Fibroblast of mammary gland (primary cell): ENCODE data around the gene ZNF385D.

ENCODE experiments used
- DNase-seq: peaks from one replicate; pipeline ENCODE4 v3.0.0-alpha.2; 2010; ENCODE audit warnings: low read depth
- H3K4me3 ChIP-seq: 2 replicates; pipeline ENCODE4 v1.5.1; 2011; ENCODE audit warnings: low read depth, mild to moderate bottlenecking, low read length, moderate library complexity; ENCODE audit not compliant: control insufficient read depth
- CTCF ChIP-seq: conservative IDR thresholded peaks from 2 replicates; pipeline ENCODE4 v1.5.1; 2011; ENCODE audit warnings: low read depth, low read length, inconsistent platforms; ENCODE audit not compliant: control insufficient read depth, insufficient read depth

The ZNF385D gene

GRCh38 chr3:21421096-21421495, 329.9 kb downstream of the ZNF385D start:
- TF ChIP-seq CTCF, result no peak
- H3K4me3 ChIP-seq, result no peak overlapping the region
- no peak for DNase-seq

GRCh38 chr3:21417991-21418390, 333.0 kb downstream of the ZNF385D start:
- no peak overlapping the region for H3K4me3 ChIP-seq
- no peak for TF ChIP-seq CTCF
- peak; percentile 43 for DNase-seq

GRCh38 chr3:21414506-21414905, 336.5 kb downstream of the ZNF385D start:
- no peak overlapping the region for H3K4me3 ChIP-seq
- no peak for TF ChIP-seq CTCF
- DNase-seq, result no peak

GRCh38 chr3:21411058-21411457, 340.0 kb downstream of the ZNF385D start:
- no peak for TF ChIP-seq CTCF
- no peak for DNase-seq
- H3K4me3 ChIP-seq, result no peak overlapping the region

- DNase-seq, result no peak
- TF ChIP-seq CTCF, result no peak
- no peak overlapping the region for H3K4me3 ChIP-seq
Observed at GRCh38 chr3:21409401-21409800, 341.6 kb downstream of the ZNF385D start.

- DNase-seq, result no peak
- TF ChIP-seq CTCF, result no peak
- no peak overlapping the region for H3K4me3 ChIP-seq
Observed at GRCh38 chr3:21407743-21408142, 343.3 kb downstream of the ZNF385D start.

GRCh38 chr3:21405671-21406667, 345.0 kb downstream of the ZNF385D start:
- no peak overlapping the region for H3K4me3 ChIP-seq
- DNase-seq, result no peak
- TF ChIP-seq CTCF, result no peak
